HG03175 (cell line): ENCODE results near the gene OR2AT4.

ENCODE experiments used
- ATAC-seq: cut with Tn5 transposase; IDR thresholded peaks from one replicate; pipeline ENCODE4 v1.9.1; 2021; ENCODE audit warnings: mild to moderate bottlenecking, moderate library complexity; ENCODE audit not compliant: unreplicated experiment

The OR2AT4 gene

DNA sequence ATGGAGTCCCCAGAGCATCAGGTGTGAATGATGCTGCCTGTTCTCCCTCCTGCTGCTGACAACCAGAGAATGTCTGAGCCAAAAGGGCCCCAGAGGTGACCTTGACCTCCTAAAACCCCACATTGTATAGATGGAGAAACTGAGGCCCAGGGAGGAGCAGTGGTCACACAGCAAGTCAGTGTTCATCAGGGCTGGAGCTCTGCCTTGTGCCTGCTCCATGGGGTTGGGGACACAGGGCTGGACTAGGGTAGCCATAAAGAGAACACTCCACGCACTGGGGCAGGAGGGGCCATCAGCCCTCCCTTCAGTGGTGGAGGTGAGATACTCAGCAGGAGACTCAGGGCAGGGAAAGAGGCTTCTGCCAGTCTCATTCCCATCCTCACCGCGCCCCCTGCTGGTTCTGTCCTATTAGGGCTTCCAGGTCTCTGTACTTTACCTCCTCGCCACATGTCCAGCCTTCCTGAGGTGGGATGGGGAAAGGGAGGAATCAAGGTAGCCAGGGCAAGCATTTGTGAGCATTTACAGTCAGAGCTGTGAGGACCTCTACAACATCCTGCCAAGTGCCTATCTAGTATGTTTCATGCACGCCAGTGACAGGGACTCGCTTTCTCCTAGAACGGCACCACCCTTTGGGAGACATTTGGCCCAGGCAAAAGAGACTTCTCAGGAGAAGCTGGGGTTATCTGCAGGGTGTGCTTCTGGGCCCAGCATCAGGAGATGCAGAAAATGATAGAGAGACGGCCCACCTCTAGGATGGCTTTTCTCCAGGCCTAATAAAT is 64.7 kb downstream of the OR2AT4 start:
- no peak for ATAC-seq
